Erythroblast (primary cell): ENCODE results near the gene FN3KRP.

Source experiments
- DNase-seq, 2 experiments: peaks; one replicate each; lab custom pipeline; 2025; lab: John Stamatoyannopoulos, UW
- GATA1 ChIP-seq: IDR thresholded peaks from 2 replicates; pipeline ENCODE4 v1.6.1; 2011; ENCODE audit warnings: low read depth, mild to moderate bottlenecking, control low read depth, low read length, moderate library complexity
- POLR2A ChIP-seq: IDR thresholded peaks from 2 replicates; pipeline ENCODE4 v1.6.1; 2011; ENCODE audit warnings: mild to moderate bottlenecking, low read length

The FN3KRP gene

DNA sequence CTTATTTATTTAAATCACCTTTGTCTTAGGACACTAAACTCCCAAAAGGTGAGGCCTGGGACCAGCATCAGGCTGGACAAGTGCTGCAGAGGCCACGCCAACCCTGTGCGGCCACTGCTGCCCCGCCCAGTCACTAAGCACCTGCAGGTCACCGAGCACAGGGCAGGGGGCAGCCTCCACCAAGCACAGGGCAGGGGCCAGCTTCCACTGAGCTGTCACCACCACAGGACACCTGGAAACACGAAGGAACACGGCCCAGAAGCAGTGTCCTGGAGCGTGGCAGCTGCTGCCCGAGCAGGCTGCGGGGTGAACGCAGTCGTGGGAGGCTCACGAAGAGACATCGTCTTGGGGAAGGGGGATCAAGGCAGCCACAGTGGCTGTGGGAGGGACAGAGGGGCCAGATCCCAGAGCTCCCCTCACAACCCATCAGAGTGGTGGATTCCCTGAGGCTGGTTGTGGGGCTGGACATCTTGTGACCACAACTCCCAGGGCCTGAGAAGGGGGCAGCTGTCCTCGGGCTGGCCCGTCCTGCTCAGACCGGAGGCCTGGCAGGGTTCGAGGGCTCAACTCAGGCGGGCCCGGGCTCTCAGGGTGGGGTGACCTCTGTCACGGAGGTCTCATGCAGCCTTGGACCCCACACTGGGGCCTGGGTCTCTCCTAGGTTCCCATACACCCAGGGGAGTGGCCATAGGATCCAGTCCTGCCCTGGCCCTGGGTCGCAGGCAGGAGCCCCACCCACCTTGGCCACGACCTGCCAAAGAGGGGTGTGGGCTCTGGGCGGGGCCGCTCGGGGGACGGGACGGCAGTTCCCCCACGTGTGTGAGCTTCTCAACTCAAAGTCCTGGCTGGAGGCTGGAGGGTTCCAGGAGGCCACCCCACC, 36.7 kb upstream of the FN3KRP start:
- no peak for DNase-seq
- no peak for TF ChIP-seq GATA1
- TF ChIP-seq POLR2A, result no peak

DNA sequence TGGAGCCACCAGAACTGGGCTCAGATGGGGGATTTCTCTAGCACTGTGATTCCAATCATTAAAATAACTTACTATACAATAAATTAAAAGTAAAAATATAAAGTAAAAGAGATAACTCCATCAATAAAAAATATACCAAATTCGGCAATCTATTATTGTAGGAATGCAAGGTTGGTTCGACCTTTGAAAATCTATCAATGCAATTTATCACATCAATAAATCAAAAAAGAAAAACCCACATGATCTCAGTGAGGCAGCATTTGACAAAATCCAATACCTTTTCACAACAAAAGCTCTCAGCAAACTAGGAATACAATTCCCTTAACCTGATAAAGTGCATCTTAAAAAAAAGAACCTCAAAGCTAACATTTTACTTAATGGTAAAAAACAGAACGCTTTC, 35.0 kb upstream of the FN3KRP start:
- TF ChIP-seq GATA1, result no peak
- TF ChIP-seq POLR2A, result no peak
- no peak for DNase-seq

DNA sequence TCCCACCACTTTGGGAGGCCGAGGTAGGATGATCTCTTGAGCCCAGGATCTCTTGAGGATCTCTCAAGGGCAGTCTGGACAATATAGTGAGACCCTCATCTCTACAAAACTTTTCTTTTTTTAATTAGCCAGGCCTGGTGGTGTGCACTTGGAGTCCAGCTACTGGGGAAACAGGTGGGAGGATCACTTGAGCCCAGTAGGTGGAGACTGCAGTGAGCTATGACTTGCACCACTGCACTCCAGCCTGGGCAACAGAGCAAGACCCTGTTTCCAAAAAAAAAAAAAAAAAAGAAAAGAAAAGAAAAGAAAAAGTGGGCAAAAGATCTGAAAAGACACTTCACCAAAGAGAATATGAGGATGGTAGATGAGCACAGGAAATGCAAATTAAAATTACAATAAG, 33.0 kb upstream of the FN3KRP start:
- no peak for TF ChIP-seq POLR2A
- no peak for TF ChIP-seq GATA1

DNA sequence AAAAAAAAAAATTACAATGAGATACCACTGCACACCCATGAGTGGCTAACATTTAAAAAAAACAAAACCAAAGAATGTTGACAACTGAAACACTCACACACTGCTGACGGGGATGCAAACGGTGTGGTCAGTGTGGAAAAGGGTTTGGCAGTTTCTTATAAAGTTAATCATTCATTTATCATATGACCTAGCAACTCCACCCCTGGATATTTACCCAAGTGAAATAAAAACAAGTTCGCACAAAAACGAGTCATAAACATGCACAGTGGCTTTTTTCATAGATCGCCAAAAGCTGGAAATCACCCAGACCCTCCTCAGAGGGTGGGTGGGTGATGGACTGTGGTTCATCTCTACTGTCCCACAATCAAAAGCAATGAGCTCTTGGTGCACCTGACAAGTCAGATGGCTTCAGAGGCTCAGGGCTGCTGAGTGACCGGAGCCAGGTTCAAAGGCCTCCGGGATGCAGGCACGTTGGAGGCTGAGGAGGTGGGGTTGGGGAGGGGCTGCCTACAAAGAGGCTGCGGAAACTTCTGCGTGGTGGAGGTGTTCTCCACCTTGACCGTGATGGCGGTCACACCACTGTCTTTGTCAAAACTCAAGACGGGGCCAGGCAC, 32.2 kb upstream of the FN3KRP start:
- DNase-seq, result no peak
- TF ChIP-seq POLR2A, result no peak
- TF ChIP-seq GATA1, result no peak

More for the DNA sequence above, 33.0 kb upstream of the FN3KRP start:
- DNase-seq, result no peak

DNA sequence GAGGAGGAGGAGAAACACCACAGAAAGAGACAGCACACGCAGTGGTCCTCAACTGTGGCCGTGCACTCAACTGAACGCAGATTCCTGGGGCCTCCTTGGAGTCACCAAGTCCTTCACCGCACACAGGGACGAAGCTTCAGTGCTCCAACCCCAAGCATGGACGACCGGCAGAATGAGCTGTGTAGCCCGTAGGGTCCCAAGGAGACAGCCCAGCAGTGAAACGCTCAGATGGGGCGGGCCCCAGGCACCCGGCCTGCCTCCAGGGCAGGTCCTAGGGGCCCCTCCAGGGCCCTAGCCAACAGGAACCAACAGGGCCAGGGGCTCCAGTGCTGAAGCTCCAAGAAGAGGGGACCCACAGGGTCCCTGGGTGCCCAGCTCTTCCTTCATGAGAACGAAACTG, 31.2 kb upstream of the FN3KRP start:
- TF ChIP-seq POLR2A (no peak), GATA1 (no peak)
- DNase-seq, result no peak

DNA sequence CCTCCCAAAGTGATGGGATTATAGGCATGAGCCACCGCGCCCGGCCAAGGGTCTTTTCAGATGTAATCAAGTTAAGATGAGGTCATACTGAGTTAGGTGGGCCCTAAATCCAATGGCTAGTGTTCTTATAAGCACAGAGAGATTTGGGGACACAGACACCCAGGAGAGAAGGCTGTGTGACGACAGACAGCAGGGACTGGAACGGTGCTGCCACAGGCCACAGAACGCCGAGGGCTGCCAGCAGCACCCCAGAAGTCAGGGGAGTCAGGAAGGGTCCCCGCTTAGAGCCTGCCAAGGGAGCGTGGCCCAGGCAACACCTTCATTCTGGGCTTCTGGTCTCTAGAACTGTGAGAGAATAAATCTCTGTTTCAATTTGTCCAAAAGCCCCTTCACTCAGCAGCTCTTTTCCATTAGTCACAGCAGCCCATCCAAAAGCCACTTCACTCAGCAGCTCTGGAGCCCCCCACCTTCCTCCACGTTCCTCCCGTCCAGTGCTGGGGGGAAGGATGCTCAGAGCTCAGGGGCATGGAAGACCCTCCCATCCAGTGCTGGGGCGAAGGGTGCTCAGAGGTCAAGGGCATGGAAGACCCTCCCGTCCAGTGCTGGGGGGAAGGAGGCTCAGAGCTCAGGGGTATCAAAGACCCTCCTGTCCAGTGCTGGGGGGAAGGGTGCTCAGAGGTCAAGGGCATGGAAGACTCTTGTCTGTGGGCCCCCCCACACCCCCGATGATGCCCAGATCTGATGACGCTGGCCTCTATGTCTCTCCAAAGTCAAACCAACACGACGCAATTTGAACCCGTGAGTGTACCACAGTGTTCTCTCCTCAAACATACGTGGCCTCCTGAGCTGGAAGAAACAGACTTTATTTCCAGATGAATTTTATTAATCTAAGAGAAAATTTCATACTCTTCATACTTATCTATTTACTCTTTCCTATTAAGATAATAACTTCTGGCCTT, 29.9 kb upstream of the FN3KRP start:
- no peak for DNase-seq
- no peak for TF ChIP-seq POLR2A

DNA sequence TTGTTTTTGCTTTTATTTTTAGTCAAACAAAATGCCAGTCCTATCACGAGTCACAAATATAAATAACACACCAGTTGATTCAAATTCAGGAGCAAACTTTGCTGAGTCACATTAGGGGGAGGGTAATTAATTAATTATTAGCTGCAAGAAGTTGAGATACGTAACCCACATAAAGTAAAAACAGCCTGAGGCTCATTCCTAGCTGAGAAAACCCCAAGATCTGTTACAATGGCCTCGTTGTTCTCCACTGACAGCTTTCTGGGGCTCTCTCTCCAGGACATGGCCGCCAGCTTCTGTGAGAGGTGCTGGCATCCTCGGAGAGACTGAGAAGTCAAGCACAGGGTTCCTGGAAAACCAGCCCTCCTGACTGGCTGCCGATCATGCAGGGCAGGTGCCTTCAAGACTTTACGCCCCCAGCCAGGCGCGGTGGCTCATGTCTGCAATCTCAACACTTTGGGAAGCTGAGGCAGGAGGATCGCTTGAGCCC, 29.1 kb upstream of the FN3KRP start:
- TF ChIP-seq GATA1, result no peak
- no peak for DNase-seq

DNA sequence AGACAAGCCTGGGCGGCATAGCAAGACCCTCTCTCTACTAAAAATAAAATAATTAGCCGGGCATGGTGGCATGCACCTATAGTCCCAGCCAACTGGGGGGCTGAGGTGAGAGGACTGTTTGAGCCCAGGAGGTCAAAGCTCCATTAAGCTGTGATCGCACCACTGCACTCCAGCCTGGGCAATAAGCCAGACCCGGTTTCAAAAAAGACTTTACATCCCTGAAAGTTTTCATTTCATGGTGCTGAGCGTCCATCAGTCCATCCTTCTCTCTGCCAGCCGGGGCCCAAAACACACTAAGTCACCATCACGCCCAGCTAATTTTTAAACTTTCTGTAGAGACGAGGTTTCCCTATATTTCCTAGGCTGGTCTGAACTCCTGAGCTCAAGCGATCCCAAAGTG, 28.6 kb upstream of the FN3KRP start:
- no peak for DNase-seq
- TF ChIP-seq GATA1, result no peak
- TF ChIP-seq POLR2A, result no peak

DNA sequence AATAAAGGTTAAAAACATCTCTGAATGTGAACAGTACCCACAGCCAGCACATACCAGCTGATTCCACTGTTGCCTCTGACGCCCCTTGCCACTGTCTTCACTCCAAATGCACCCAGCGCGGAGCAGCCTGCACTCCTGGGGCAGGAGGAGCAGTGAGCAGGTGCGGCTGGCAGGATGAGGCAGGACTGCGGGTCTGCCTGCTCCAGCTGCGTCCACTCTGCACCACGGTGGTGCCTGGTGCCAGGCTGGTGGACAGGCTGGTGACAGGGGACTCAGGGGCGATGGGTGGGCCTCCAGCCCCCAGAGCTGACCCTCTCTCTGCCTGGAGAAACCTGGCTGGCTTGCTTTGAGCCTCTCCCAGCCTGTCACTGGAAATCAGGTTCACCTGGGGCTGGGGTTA, 27.4 kb upstream of the FN3KRP start:
- TF ChIP-seq POLR2A, result no peak
- DNase-seq, result no peak

DNA sequence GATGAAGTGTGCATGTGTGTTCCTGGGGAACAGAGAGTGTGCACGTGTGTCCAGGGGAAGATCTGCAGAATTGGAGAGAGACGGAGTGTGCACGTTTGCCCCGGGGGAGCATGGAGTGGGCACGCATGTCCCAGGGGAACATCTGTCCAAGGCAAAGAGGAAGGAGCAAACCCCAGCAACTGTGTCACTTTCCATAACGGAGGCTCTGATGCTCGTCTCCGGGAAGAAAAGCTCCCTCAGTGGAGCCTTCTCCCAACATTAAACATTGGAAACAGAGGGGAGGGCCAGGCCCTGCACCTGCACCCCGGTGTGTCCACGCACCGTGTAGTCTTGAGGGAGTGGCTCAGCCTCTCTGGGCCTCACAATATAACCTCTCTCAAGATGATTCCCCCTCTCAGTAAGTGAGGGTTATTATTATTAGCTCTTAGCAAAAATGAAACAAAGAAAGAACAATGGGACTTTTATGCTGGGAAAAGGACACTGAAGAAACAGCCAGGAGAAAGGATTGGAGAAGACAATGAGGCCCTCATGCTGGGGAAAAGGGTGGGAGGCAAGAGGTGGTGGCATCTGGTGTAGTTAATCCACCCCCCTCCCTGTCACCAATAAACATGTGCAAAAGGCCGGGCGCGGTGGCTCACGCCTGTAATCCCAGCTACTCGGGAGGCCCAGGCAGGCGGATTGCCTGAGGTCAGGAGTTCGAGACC, 25.6 kb upstream of the FN3KRP start:
- TF ChIP-seq GATA1, result no peak
- no peak for TF ChIP-seq POLR2A
- DNase-seq, result no peak

DNA sequence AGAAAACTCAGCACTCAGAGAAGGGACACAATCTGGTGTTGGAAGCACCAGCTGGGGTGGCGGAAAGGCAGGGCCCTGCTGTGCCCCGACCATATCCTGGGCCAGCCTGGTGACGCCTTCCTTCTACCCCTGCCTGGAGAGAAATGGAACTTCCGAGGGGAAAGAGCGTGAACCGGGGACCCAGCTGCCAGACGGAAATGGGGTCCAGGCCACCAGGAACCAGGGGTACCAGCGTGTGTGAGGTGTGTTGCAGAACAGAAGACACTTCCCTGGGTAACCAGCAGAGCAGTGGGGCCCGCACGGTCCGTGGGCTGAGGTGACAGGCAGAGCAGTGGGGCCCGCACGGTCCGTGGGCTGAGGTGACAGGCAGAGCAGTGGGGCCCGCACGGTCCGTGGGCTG, 24.8 kb upstream of the FN3KRP start:
- DNase-seq, result no peak
- TF ChIP-seq GATA1 (no peak), POLR2A (no peak)

DNA sequence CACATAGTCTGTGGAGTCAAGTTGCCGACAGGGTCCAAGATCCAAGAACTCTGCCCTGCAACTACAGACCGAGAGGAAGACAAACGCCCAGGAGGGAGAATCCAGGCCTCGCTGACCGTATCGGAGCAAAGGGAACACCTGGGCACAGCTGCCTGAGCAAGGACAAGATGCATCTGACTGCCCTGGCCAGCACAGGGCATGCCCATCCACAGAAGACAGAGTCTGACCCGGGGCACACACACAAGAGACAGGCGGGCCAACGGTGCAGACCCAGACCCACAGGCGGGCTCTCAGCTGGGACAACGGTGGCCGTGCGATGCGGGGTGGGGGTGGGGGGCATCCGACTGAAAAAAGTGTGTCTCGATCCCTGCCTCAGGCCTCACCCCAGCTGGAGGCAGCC, 24.2 kb upstream of the FN3KRP start:
- DNase-seq, result no peak
- no peak for TF ChIP-seq GATA1
- TF ChIP-seq POLR2A, result no peak

DNA sequence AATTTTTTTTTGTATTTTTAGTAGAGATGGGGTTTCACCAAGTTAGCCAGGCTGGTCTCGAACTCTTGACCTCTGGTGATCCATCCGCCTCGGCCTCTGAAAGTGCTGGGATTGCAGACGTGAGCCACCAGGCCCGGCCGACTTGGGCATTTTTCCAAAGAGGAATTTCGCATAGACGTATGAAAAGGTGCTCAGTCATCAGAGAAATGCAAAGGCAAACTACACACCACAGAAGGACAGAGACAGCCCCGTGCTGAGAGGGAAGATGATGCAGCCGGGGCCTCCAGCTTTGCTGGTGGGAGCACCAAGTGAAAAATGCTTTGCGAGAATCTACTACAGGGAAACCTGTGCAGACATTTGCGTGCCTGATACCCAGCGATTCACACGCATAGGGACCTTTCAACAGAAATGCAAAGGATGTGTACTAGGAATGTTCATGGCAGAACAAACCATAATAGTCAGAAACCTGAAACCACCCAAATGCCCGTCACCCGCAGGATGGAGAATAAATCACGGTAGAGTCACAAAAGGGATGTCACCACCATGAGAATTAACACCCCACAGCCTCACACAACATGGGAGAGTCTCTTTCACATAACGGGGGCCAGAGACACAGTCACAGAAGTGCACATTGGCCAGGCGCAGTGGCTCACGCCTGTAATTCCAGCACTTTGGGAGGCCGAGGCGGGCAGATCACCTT, 23.2 kb upstream of the FN3KRP start:
- DNase-seq, result no peak
- TF ChIP-seq POLR2A (no peak), GATA1 (no peak)
